ENCODE results near the gene OR2M5. TPM values are rescaled to one million over a fixed set of nuclear protein-coding genes. Genes with fewer than 3 reads are reported as not detected.

The OR2M5 gene
- total and polyA plus RNA-seq, 7 experiments from 2014 or later: not detected

Other genes with a start within 250 kb of the OR2M5 start
- gene OR2W3, start 249.6 kb upstream of the OR2M5 start, total RNA-seq: under 1 TPM in 2 of 5 experiments, not detected in 3; 0.31 to 0.83 TPM
- not detected for gene OR2W3, start 249.6 kb upstream of the OR2M5 start, polyA plus RNA-seq
- not detected for gene OR2T8, start 224.9 kb upstream of the OR2M5 start, total RNA-seq
- not detected for gene OR2T8, start 224.9 kb upstream of the OR2M5 start, polyA plus RNA-seq
- not detected for gene OR2AJ1, start 220.3 kb upstream of the OR2M5 start, total RNA-seq
- not detected for gene OR2AJ1, start 220.3 kb upstream of the OR2M5 start, polyA plus RNA-seq
- gene OR2L8, start 196.3 kb upstream of the OR2M5 start, total RNA-seq: 1 to 10 TPM in 1 of 5 experiments, under 1 TPM in 2, not detected in 2; 0.66 to 1.4 (median 0.94) TPM
- not detected for gene OR2L8, start 196.3 kb upstream of the OR2M5 start, polyA plus RNA-seq
- gene OR2AK2, start 179.9 kb upstream of the OR2M5 start, total RNA-seq: under 1 TPM in 4 of 5 experiments, not detected in 1; 0.22 to 0.65 (median 0.48) TPM
- gene OR2AK2, start 179.9 kb upstream of the OR2M5 start, polyA plus RNA-seq: not detected
- under 1 TPM in 4 of 5 experiments, not detected in 1; 0.10 to 0.51 (median 0.26) TPM for gene OR2L5, start 131.5 kb upstream of the OR2M5 start, total RNA-seq
- gene OR2L5, start 131.5 kb upstream of the OR2M5 start, polyA plus RNA-seq: not detected
- gene OR2L2, start 115.1 kb upstream of the OR2M5 start, total RNA-seq: under 1 TPM; 0.17 to 0.64 (median 0.32) TPM
- gene OR2L2, start 115.1 kb upstream of the OR2M5 start, polyA plus RNA-seq: under 1 TPM; 0.33 to 0.36 TPM
- gene OR2L3, start 98.3 kb upstream of the OR2M5 start, total RNA-seq: under 1 TPM in 2 of 5 experiments, not detected in 3; 0.17 to 0.27 TPM
- not detected for gene OR2L3, start 98.3 kb upstream of the OR2M5 start, polyA plus RNA-seq
- under 1 TPM in 2 of 5 experiments, not detected in 3; 0.21 to 0.24 TPM for gene OR2L13, start 50.0 kb upstream of the OR2M5 start, total RNA-seq
- under 1 TPM in 1 of 2 donors, not detected in 1; 0.17 TPM for gene OR2L13, start 50.0 kb upstream of the OR2M5 start, polyA plus RNA-seq
- gene OR2M2, start 29.7 kb downstream of the OR2M5 start, total RNA-seq: not detected
- not detected for gene OR2M2, start 29.7 kb downstream of the OR2M5 start, polyA plus RNA-seq
- gene OR2M3, start 52.1 kb downstream of the OR2M5 start, total RNA-seq: under 1 TPM in 1 of 5 experiments, not detected in 4; 0.03 TPM
- gene OR2M3, start 52.1 kb downstream of the OR2M5 start, polyA plus RNA-seq: not detected
- not detected for gene OR2M4, start 86.3 kb downstream of the OR2M5 start, total RNA-seq
- not detected for gene OR2M4, start 86.3 kb downstream of the OR2M5 start, polyA plus RNA-seq
- not detected for gene OR2T33, start 132.8 kb downstream of the OR2M5 start, total RNA-seq
- not detected for gene OR2T33, start 132.8 kb downstream of the OR2M5 start, polyA plus RNA-seq
- not detected for gene OR2T12, start 158.3 kb downstream of the OR2M5 start, total RNA-seq
- gene OR2T12, start 158.3 kb downstream of the OR2M5 start, polyA plus RNA-seq: not detected
- gene OR2M7, start 179.4 kb downstream of the OR2M5 start, total RNA-seq: not detected
- not detected for gene OR2M7, start 179.4 kb downstream of the OR2M5 start, polyA plus RNA-seq
- not detected for gene OR14C36, start 203.6 kb downstream of the OR2M5 start, total RNA-seq
- not detected for gene OR14C36, start 203.6 kb downstream of the OR2M5 start, polyA plus RNA-seq
- not detected for gene OR2T4, start 216.5 kb downstream of the OR2M5 start, total RNA-seq
- gene OR2T4, start 216.5 kb downstream of the OR2M5 start, polyA plus RNA-seq: not detected
- not detected for gene OR2T6, start 230.6 kb downstream of the OR2M5 start, total RNA-seq
- not detected for gene OR2T6, start 230.6 kb downstream of the OR2M5 start, polyA plus RNA-seq

Data from naive thymus-derived CD4-positive, alpha-beta T cell (primary cell).